K562 (cell line): ENCODE measurements around the gene POC1B. TPM values are rescaled to one million over a fixed set of nuclear protein-coding genes. Genes with fewer than 3 reads are reported as not detected.
A peak's percentile ranks its signal among the peaks of the same experiment; 100 is the strongest.

ENCODE experiments used
- E2F5 ChIP-seq: sonication (generic); formaldehyde crosslinking; IDR thresholded peaks from 2 replicates; pipeline ENCODE4 v1.8.0; 2022; ENCODE audit warnings: mild to moderate bottlenecking, missing genetic modification reagents
- GATAD2B ChIP-seq: fragments of 450-650 bp; IDR thresholded peaks from 2 replicates; pipeline ENCODE4 v1.6.1; 2017; ENCODE audit warnings: mild to moderate bottlenecking, borderline replicate concordance
- HDAC8 ChIP-seq: fragments of 450-650 bp; IDR thresholded peaks from 2 replicates; pipeline ENCODE4 v1.6.1; 2016; ENCODE audit warnings: mild to moderate bottlenecking, missing genetic modification characterization, moderate library complexity, missing compliant biosample characterization
- HMG20A ChIP-seq: fragments of 450-650 bp; formaldehyde crosslinking; conservative IDR thresholded peaks from 2 replicates; pipeline ENCODE4 v1.4.0; 2020; ENCODE audit warnings: mild to moderate bottlenecking, mixed read lengths
- PHB ChIP-seq: fragments of 250-450 bp; sonication (Bioruptor Pico); IDR thresholded peaks from 2 replicates; pipeline ENCODE4 v1.5.0; 2021
- POLR2B ChIP-seq: fragments of 450-650 bp; IDR thresholded peaks from 2 replicates; pipeline ENCODE4 v1.6.1; 2018; ENCODE audit warnings: low read depth; ENCODE audit not compliant: partially characterized antibody
- ZNF407 ChIP-seq: fragments of 450-650 bp; IDR thresholded peaks from 2 replicates; pipeline ENCODE4 v1.6.1; 2016; ENCODE audit warnings: low read depth
- ZNF589 ChIP-seq: fragments of 200-800 bp; sonication (Bioruptor generic); IDR thresholded peaks from 2 replicates; pipeline ENCODE4 v1.6.1; 2016; ENCODE audit warnings: low read depth, missing genetic modification characterization, missing compliant biosample characterization
- polyA plus RNA-seq, 8 experiments: library from polyadenylated mRNA; depleted of rRNA in 4 of 8; stranded (reverse) in 5 of 8; unstranded in 3 of 8; fragments of >200 nt; fragmentation: Nextera tagmentation in 2 of 8; fragmentation: Illumina TruSeq in 1 of 8; extraction: Ambion mirVana in 2 of 8; extraction: Trizol in 1 of 8; gene quantifications; 2 replicates each; pipeline versions ENCODE4 v1.2.1 to v1.2.3, GENCODE V29; 2011 to 2014; ENCODE audit warnings: inconsistent platforms in 1 of 8, missing spikeins in 1 of 8
- total RNA-seq, 7 experiments: library from RNA; depleted of rRNA in 6 of 7; stranded (reverse); fragments of >200 nt in 6 of 7; fragmentation: Illumina TruSeq in 2 of 7; extraction: Trizol in 2 of 7; gene quantifications; 2 replicates each; pipeline versions ENCODE4 v1.2.1 to v1.2.3, GENCODE V29; 2011 to 2021; ENCODE audit warnings: low replicate concordance in 1 of 7
- TF ChIP-seq, protein P1 (sequence below): conservative IDR thresholded peaks from 2 replicates; pipeline ENCODE4 v1.6.1; 2011; ENCODE audit warnings: low read depth, mild to moderate bottlenecking, low read length; ENCODE audit not compliant: control insufficient read depth
- TF ChIP-seq, protein P2 (sequence below): fragments of 250-450 bp; sonication (Bioruptor Pico); IDR thresholded peaks from 2 replicates; pipeline ENCODE4 v1.8.0; 2021; ENCODE audit warnings: moderate library complexity, mild to moderate bottlenecking, inconsistent platforms

POC1B gene
- total and polyA plus RNA-seq, 9 of the 15 experiments (the other 6 are each of a cell fraction or from before 2014, with no cell fraction given): 4.5 to 16.1 (median 10.4) TPM

DNA sequence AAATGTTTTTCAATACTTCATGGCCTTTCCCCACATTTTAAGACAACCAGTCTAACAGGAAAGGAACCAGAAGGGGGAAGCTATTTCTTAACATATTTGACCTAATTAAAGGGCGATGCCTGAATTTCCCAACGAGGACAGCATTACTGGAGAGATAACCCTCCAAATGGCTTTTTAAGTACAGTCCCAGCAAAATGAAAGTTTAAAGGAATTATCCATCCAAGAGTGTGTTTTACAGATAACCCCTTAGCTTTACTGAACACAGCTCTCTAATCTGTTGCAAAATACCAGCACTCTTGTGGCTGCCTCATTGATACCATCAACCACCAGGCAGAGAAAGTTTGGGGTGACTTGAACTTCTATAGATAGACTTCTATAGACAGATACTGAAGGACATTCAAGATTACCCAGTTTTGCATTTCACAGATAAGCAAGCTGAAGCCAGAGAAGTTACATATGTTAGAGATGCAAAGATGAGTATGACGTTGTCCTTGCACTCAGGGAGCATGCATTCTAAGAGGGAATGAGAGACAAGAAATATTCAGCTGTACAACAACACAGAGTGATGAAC lies 132.2 kb downstream of the POC1B start (continued):
- TF ChIP-seq, protein P1, sequence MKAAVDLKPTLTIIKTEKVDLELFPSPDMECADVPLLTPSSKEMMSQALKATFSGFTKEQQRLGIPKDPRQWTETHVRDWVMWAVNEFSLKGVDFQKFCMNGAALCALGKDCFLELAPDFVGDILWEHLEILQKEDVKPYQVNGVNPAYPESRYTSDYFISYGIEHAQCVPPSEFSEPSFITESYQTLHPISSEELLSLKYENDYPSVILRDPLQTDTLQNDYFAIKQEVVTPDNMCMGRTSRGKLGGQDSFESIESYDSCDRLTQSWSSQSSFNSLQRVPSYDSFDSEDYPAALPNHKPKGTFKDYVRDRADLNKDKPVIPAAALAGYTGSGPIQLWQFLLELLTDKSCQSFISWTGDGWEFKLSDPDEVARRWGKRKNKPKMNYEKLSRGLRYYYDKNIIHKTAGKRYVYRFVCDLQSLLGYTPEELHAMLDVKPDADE: no peak
- TF ChIP-seq ZNF589 (CRISPR knock-in tag): no peak
- no peak for TF ChIP-seq POLR2B
- no peak for TF ChIP-seq HDAC8
- no peak for TF ChIP-seq E2F5
- TF ChIP-seq HMG20A (CRISPR knock-in tag): no peak
- TF ChIP-seq ZNF407: 0 out of 2 replicates have a peak, but pooled peaks have one; percentile 42
- no peak for TF ChIP-seq PHB (CRISPR knock-in tag)
- TF ChIP-seq, protein P2, sequence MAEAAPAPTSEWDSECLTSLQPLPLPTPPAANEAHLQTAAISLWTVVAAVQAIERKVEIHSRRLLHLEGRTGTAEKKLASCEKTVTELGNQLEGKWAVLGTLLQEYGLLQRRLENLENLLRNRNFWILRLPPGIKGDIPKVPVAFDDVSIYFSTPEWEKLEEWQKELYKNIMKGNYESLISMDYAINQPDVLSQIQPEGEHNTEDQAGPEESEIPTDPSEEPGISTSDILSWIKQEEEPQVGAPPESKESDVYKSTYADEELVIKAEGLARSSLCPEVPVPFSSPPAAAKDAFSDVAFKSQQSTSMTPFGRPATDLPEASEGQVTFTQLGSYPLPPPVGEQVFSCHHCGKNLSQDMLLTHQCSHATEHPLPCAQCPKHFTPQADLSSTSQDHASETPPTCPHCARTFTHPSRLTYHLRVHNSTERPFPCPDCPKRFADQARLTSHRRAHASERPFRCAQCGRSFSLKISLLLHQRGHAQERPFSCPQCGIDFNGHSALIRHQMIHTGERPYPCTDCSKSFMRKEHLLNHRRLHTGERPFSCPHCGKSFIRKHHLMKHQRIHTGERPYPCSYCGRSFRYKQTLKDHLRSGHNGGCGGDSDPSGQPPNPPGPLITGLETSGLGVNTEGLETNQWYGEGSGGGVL: no peak
- TF ChIP-seq GATAD2B: peak; percentile 81; the same call in 1 of the 2 replicates
